ENCODE measurements around the gene MAP7.

DNA sequence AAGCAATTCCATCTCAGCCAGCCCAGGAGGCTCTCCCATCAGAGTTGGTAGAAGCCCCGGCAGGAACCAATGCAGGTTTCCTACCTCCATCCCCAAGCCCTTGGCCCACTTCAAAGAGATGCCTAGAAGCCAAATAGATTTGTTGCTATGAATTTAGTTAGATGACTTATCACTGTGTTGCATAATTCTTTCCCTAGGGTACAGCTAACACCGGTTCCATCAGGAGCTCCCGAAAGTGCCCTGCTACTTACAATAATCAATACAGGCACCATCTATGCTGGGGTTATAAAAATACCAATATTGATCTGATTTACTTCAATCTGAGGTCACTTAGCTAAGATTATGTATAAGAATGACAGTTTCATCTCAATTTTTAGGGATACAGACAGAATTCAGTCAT lies 113.0 kb downstream of the MAP7 start:
- TF ChIP-seq, protein P1, sequence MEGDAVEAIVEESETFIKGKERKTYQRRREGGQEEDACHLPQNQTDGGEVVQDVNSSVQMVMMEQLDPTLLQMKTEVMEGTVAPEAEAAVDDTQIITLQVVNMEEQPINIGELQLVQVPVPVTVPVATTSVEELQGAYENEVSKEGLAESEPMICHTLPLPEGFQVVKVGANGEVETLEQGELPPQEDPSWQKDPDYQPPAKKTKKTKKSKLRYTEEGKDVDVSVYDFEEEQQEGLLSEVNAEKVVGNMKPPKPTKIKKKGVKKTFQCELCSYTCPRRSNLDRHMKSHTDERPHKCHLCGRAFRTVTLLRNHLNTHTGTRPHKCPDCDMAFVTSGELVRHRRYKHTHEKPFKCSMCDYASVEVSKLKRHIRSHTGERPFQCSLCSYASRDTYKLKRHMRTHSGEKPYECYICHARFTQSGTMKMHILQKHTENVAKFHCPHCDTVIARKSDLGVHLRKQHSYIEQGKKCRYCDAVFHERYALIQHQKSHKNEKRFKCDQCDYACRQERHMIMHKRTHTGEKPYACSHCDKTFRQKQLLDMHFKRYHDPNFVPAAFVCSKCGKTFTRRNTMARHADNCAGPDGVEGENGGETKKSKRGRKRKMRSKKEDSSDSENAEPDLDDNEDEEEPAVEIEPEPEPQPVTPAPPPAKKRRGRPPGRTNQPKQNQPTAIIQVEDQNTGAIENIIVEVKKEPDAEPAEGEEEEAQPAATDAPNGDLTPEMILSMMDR (IDR thresholded peaks at IDR 0.05; ENCODE audit: low read depth, low read length) = no peak
- TF ChIP-seq POLR2A (IDR thresholded peaks at IDR 0.05; ENCODE audit: extremely low read depth, insufficient read length) = no peak
- TF ChIP-seq, protein P2, sequence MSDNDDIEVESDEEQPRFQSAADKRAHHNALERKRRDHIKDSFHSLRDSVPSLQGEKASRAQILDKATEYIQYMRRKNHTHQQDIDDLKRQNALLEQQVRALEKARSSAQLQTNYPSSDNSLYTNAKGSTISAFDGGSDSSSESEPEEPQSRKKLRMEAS (IDR thresholded peaks at IDR 0.05; ENCODE audit: low read depth, low read length) = no peak

Measured in NB4 (cell line).